MM.1S (cell line): ENCODE measurements around the gene HLA-DPA1.

Experiments
- EZH2 ChIP-seq: fragments of 300-600 bp; sonication (generic); optimal IDR thresholded peaks from 2 replicates; pipeline ENCODE3; 2017; ENCODE audit warnings: low read depth, mild to moderate bottlenecking, antibody characterized with exemption, low read length, mixed read lengths
- TF ChIP-seq, protein P1 (sequence below): fragments of 300-600 bp; sonication (generic); IDR thresholded peaks from 2 replicates; pipeline ENCODE4 v1.5.1; 2016; ENCODE audit warnings: antibody characterized with exemption, low read length, mixed read lengths

DNA sequence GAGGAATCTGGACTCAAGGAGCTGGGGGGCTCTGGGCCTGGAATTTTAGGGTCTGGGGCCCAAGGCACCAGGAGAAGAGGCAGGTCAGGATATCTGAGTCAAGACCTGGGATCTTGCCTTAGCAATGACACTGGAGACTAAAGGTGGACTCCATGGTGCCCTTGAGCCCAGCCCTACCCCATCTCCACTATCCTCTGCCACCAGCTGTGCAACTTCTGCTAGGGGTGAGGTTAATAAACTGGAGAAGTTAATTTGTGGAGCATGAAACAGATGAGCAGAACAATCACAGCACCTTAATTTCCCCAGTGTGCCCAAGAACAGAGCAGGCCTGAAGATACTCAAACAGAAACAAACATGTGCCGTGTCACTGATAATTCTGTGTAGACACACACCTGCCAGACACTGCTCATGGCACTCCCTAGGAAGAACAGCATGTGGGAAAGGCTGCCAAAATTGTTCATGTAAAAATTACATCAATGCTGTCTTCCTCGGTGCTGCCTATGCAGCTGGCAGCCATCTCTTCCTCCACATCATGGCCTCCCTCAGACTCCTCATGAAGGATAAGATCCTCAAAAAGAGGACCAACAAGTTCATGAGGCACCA is 5.6 kb upstream of the HLA-DPA1 start:
- TF ChIP-seq EZH2, result no peak
- TF ChIP-seq, protein P1, sequence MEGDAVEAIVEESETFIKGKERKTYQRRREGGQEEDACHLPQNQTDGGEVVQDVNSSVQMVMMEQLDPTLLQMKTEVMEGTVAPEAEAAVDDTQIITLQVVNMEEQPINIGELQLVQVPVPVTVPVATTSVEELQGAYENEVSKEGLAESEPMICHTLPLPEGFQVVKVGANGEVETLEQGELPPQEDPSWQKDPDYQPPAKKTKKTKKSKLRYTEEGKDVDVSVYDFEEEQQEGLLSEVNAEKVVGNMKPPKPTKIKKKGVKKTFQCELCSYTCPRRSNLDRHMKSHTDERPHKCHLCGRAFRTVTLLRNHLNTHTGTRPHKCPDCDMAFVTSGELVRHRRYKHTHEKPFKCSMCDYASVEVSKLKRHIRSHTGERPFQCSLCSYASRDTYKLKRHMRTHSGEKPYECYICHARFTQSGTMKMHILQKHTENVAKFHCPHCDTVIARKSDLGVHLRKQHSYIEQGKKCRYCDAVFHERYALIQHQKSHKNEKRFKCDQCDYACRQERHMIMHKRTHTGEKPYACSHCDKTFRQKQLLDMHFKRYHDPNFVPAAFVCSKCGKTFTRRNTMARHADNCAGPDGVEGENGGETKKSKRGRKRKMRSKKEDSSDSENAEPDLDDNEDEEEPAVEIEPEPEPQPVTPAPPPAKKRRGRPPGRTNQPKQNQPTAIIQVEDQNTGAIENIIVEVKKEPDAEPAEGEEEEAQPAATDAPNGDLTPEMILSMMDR, result no peak
